ENCODE results near the gene CDK2. TPM values are rescaled to one million over a fixed set of nuclear protein-coding genes. Genes with fewer than 3 reads are reported as not detected.

Gene CDK2
- total and polyA plus RNA-seq, 2 of the 4 experiments (the other 2 are of a cell fraction) = 42.5 to 61.7 TPM

- Histone ChIP-seq H2AFZ (replicated peaks; ENCODE audit: low read length, poor library complexity) (peak overlapping the region; percentile 94), H2AK5ac (ENCODE audit: low read depth, low read length) (peak overlapping the region; percentile 76), H2BK120ac (ENCODE audit: low read depth, low read length) (peak overlapping the region; percentile 41), H3K18ac (ENCODE audit: low read depth, low read length) (0 out of 2 replicates have a peak overlapping the region, but pooled peaks have one; percentile 20), H3K27ac (ENCODE audit: insufficient read depth, low read length) (peak overlapping the region; percentile 84), H4K5ac (ENCODE audit: low read depth, low read length) (peak overlapping the region; percentile 73), H4K91ac (ENCODE audit: insufficient read depth, low read depth, low read length) (peak overlapping the region; percentile 77), H4K8ac (ENCODE audit: low read depth in 2 of 2, low read length in 2 of 2) (peak overlapping the region; percentile 95 to 100), H3K23ac (ENCODE audit: low read depth, low read length) (peak overlapping the region; percentile 95), H3K4me1 (ENCODE audit: control insufficient read depth, insufficient read depth, low read length) (peaks cover 8% of the 10 kb centered on the region), H4K20me1 (ENCODE audit: insufficient read depth, low read length) (no peaks in the 10 kb centered on the region; the same call in 1 of the 2 replicates), H3K4me2 (ENCODE audit: low read depth, low read length) (peak overlapping the region; percentile 98), H3K9ac (ENCODE audit: low read depth, low read length) (peak overlapping the region; percentile 82), H3K36me3 (ENCODE audit: control insufficient read depth, insufficient read depth, low read length) (peaks cover 4% of the 10 kb centered on the region), H3K56ac (ENCODE audit: extremely low read depth, insufficient read depth, low read length) (peak overlapping the region; percentile 94), H2BK15ac (ENCODE audit: low read depth, low read length) (peak overlapping the region; percentile 72; the same call in 2 of the 3 replicates), H3K9me1 (ENCODE audit: insufficient read depth, low read length) (peaks cover 11% of the 10 kb centered on the region), H2AK9ac (replicated peaks; ENCODE audit: low read depth, low read length, poor library complexity) (peak overlapping the region; percentile 94), H3K4me3 (ENCODE audit: insufficient read depth, low read depth, low read length) (peak overlapping the region; percentile 83), H3K9me3 (ENCODE audit: control insufficient read depth, insufficient read depth, low read length) (no peaks in the 10 kb centered on the region), H3K79me1 (ENCODE audit: low read depth in 1 of 2, low read length in 2 of 2) (peaks cover 29 to 67% of the 10 kb centered on the region in 2 experiments), H2BK5ac (ENCODE audit: low read depth, low read length, poor library complexity, severe bottlenecking) (peak overlapping the region; percentile 66), H3K27me3 (ENCODE audit: control insufficient read depth, insufficient read depth, low read length) (no peaks in the 10 kb centered on the region), H3K14ac (replicated peaks; ENCODE audit: low read depth, low read length) (peak overlapping the region; percentile 97), H2BK20ac (ENCODE audit: low read depth, low read length) (no peak overlapping the region), H3K4ac (ENCODE audit: low read depth, low read length) (peak overlapping the region; percentile 91)
- in situ Hi-C loops (cut with MboI; ENCODE audit: low sequenced_read_pairs) = loop anchor here (10.0 kb wide), 1 partner anchor 101 kb away; the partner anchor contains the start of gene DNAJC14
- BruUV-seq (replicated peaks) = no TSS peak
- intact Hi-C loops (cut with micrococcal nuclease) = no loop called here
- ATAC-seq (ENCODE audit: low read depth) (peak; percentile 2), DNase-seq (no peak)
- CTCF ChIA-PET = interaction anchor here (0.6 to 1.4 kb wide), 6 partner anchors 11 to 188 kb away, joined by 3 to 5 read pairs (median 3); no protein-coding TSS in a partner anchor
- dilution Hi-C loops (cut with HindIII; ENCODE audit: low sequenced_read_pairs, unreplicated experiment) = no loop called here
- POLR2A ChIA-PET (ENCODE audit: unreplicated experiment) = interaction anchor here (2.2 kb wide), 1 partner anchor 108 kb away, joined by 6 read pairs; the partner anchor contains the start of genes ORMDL2 and SARNP
- TF ChIP-seq RAD21 (IDR thresholded peaks at IDR 0.05; ENCODE audit: low read length) = no peak
- 0% methylated on average over 1 of the region's 10 CpGs; no CpG with 5 or more reads in 1 of the 2 experiments for WGBS, 2 experiments (ENCODE audit: extremely low coverage in 2 of 2, insufficient read length in 1 of 2)
Observed at GRCh38 chr12:55925870-55926737, 40.5 kb upstream of the CDK2 start.
